ENCODE data around the gene SELENOM.

SELENOM gene

GRCh38 chr22:31125521-31126117 is 18.3 kb upstream of the SELENOM start:
- no peak for TF ChIP-seq CTCF (IDR thresholded peaks at IDR 0.05; ENCODE audit: low read depth, low read length)
- H3K4me3 ChIP-seq (ENCODE audit: low read depth, low read length): no peak overlapping the region

GRCh38 chr22:31124811-31125465 is 17.6 kb upstream of the SELENOM start:
- TF ChIP-seq CTCF (IDR thresholded peaks at IDR 0.05; ENCODE audit: low read depth, low read length): no peak
- no peak overlapping the region for H3K4me3 ChIP-seq (ENCODE audit: low read depth, low read length)

- H3K4me3 ChIP-seq (ENCODE audit: low read depth, low read length): no peak overlapping the region
- no peak for TF ChIP-seq CTCF (IDR thresholded peaks at IDR 0.05; ENCODE audit: low read depth, low read length)
Observed at GRCh38 chr22:31124290-31124689, 16.9 kb upstream of the SELENOM start.

- TF ChIP-seq CTCF (IDR thresholded peaks at IDR 0.05; ENCODE audit: low read depth, low read length): no peak
- peak overlapping the region; percentile 51 for H3K4me3 ChIP-seq (ENCODE audit: low read depth, low read length)
Observed at GRCh38 chr22:31123292-31123602, 15.9 kb upstream of the SELENOM start.

GRCh38 chr22:31122532-31123291 is 15.3 kb upstream of the SELENOM start, which contains the start of gene INPP5J:
TSS of gene INPP5J (plus strand) at chr22:31122966. CDS start at chr22:31123015, 49 bp downstream.
- no peak for TF ChIP-seq CTCF (IDR thresholded peaks at IDR 0.05; ENCODE audit: low read depth, low read length)
- H3K4me3 ChIP-seq (ENCODE audit: low read depth, low read length): peak within 1 kb of the TSS; percentile 51

- no peak overlapping the region for H3K4me3 ChIP-seq (ENCODE audit: low read depth, low read length)
- no peak for TF ChIP-seq CTCF (IDR thresholded peaks at IDR 0.05; ENCODE audit: low read depth, low read length)
Observed at GRCh38 chr22:31122196-31122531, 14.8 kb upstream of the SELENOM start.

- no peak overlapping the region for H3K4me3 ChIP-seq (ENCODE audit: low read depth, low read length)
- TF ChIP-seq CTCF (IDR thresholded peaks at IDR 0.05; ENCODE audit: low read depth, low read length): no peak
Observed at GRCh38 chr22:31121403-31121802, 14.0 kb upstream of the SELENOM start.
